DOHH2 (cell line): ENCODE data around the gene ABTB2.

Source experiments
- EZH2phosphoT487 ChIP-seq: fragments of 200-600 bp; sonication (generic); IDR thresholded peaks from 2 replicates; pipeline ENCODE4 v1.6.1; 2017; ENCODE audit warnings: borderline replicate concordance, mild to moderate bottlenecking, antibody characterized with exemption, low read length, moderate library complexity, mixed read lengths
- TF ChIP-seq, protein P1 (sequence below): fragments of 200-600 bp; sonication (generic); IDR thresholded peaks from one replicate; pipeline ENCODE4 v1.5.1; 2014; ENCODE audit warnings: antibody characterized with exemption, mild to moderate bottlenecking, low read depth, low read length; ENCODE audit not compliant: poor library complexity, severe bottlenecking

DNA sequence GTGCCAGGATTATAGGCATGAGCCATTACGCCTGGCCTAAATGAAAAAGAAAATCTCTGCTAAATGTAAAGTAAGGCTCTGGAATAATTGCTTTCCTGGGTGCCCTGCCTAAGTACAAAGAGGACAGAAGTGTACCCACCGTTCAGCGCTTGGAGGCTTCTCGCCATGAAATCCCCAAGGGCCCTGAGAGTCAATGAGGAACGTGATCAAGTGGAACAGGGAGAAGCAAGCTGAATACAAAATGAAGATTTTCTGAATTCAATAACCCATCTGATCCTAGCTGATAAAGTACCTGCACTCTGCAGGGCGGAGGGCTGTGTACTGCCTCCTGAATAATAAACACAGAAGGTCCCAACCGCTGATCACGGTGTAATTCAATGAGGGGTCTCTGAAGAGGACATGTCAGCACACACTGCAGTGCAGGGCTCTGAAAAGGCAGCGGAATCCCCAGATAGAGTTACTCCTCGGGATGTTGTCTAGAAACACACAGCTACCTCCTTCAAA lies 97.7 kb downstream of the ABTB2 start:
- TF ChIP-seq, protein P1, sequence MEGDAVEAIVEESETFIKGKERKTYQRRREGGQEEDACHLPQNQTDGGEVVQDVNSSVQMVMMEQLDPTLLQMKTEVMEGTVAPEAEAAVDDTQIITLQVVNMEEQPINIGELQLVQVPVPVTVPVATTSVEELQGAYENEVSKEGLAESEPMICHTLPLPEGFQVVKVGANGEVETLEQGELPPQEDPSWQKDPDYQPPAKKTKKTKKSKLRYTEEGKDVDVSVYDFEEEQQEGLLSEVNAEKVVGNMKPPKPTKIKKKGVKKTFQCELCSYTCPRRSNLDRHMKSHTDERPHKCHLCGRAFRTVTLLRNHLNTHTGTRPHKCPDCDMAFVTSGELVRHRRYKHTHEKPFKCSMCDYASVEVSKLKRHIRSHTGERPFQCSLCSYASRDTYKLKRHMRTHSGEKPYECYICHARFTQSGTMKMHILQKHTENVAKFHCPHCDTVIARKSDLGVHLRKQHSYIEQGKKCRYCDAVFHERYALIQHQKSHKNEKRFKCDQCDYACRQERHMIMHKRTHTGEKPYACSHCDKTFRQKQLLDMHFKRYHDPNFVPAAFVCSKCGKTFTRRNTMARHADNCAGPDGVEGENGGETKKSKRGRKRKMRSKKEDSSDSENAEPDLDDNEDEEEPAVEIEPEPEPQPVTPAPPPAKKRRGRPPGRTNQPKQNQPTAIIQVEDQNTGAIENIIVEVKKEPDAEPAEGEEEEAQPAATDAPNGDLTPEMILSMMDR, result no peak
- TF ChIP-seq EZH2phosphoT487, result no peak
